H9 (cell line): ENCODE measurements around the gene USP34. TPM values are rescaled to one million over a fixed set of nuclear protein-coding genes. Genes with fewer than 3 reads are reported as not detected.

Experiments used
- DNase-seq: peaks from one replicate; pipeline ENCODE4 v3.0.0-alpha.2; 2017
- H2AFZ ChIP-seq: one replicate; pipeline ENCODE4 v1.6.1; 2013; ENCODE audit warnings: mild to moderate bottlenecking, low read length, control low read depth, moderate library complexity
- H2AK5ac ChIP-seq: 2 replicates; pipeline ENCODE4 v1.6.1; 2013; ENCODE audit warnings: low read length, control low read depth, mixed read lengths; ENCODE audit not compliant: insufficient read length
- H2BK120ac ChIP-seq: one replicate; pipeline ENCODE4 v1.6.1; 2013; ENCODE audit warnings: low read depth, mild to moderate bottlenecking, low read length, control low read depth, inconsistent platforms; ENCODE audit not compliant: poor library complexity, severe bottlenecking
- H2BK12ac ChIP-seq: 2 replicates; pipeline ENCODE4 v1.6.1; 2013; ENCODE audit warnings: low read length, control low read depth, mixed read lengths, low read depth; ENCODE audit not compliant: insufficient read length
- H2BK15ac ChIP-seq: 2 replicates; pipeline ENCODE4 v1.6.1; 2013; ENCODE audit warnings: low read depth, low read length, control low read depth
- H2BK20ac ChIP-seq: one replicate; pipeline ENCODE4 v1.6.1; 2013; ENCODE audit warnings: low read depth, mild to moderate bottlenecking, low read length, control low read depth, inconsistent platforms; ENCODE audit not compliant: poor library complexity, severe bottlenecking
- H2BK5ac ChIP-seq: 2 replicates; pipeline ENCODE4 v1.6.1; 2013; ENCODE audit warnings: low read length, control low read depth, mixed read lengths; ENCODE audit not compliant: insufficient read length
- H3K14ac ChIP-seq: 2 replicates; pipeline ENCODE4 v1.6.1; 2013; ENCODE audit warnings: low read length, control low read depth; ENCODE audit not compliant: insufficient read depth
- H3K18ac ChIP-seq: 2 replicates; pipeline ENCODE4 v1.6.1; 2013; ENCODE audit warnings: low read depth, mild to moderate bottlenecking, mixed read lengths, low read length, control low read depth; ENCODE audit not compliant: insufficient read length
- H3K23ac ChIP-seq: 2 replicates; pipeline ENCODE4 v1.6.1; 2013; ENCODE audit warnings: low read length, control low read depth, mixed read lengths, low read depth; ENCODE audit not compliant: insufficient read length
- H3K23me2 ChIP-seq: 2 replicates; pipeline ENCODE4 v1.6.1; 2013; ENCODE audit warnings: low read depth, mild to moderate bottlenecking, mixed read lengths, low read length, control low read depth; ENCODE audit not compliant: insufficient read length, poor library complexity, severe bottlenecking
- H3K27ac ChIP-seq: 2 replicates; pipeline ENCODE4 v1.5.1; 2013; ENCODE audit warnings: low read length, control low read depth, mixed read lengths, low read depth; ENCODE audit not compliant: insufficient read length
- H3K27me3 ChIP-seq: 2 replicates; pipeline ENCODE4 v1.6.1; 2013; ENCODE audit warnings: low read length, control low read depth, inconsistent platforms; ENCODE audit not compliant: insufficient read depth
- H3K4ac ChIP-seq: 2 replicates; pipeline ENCODE4 v1.6.1; 2013; ENCODE audit warnings: low read depth, mild to moderate bottlenecking, control low read depth, inconsistent platforms, low read length, moderate library complexity
- H3K4me1 ChIP-seq: 2 replicates; pipeline ENCODE4 v1.6.1; 2013; ENCODE audit warnings: low read length, control low read depth, inconsistent platforms; ENCODE audit not compliant: insufficient read depth
- H3K4me2 ChIP-seq: 2 replicates; pipeline ENCODE4 v1.6.1; 2013; ENCODE audit warnings: low read length, control low read depth, mixed read lengths; ENCODE audit not compliant: insufficient read length, insufficient read depth
- H3K56ac ChIP-seq: 2 replicates; pipeline ENCODE4 v1.6.1; 2013; ENCODE audit warnings: low read depth, mild to moderate bottlenecking, mixed read lengths, low read length, control low read depth; ENCODE audit not compliant: insufficient read length
- H3K79me1 ChIP-seq: 2 replicates; pipeline ENCODE4 v1.6.1; 2013; ENCODE audit warnings: low read depth, mild to moderate bottlenecking, moderate library complexity, low read length, control low read depth, inconsistent platforms; ENCODE audit not compliant: insufficient read depth, poor library complexity, severe bottlenecking
- H3K79me2 ChIP-seq: 2 replicates; pipeline ENCODE4 v1.6.1; 2013; ENCODE audit warnings: low read length, control low read depth, inconsistent platforms; ENCODE audit not compliant: insufficient read depth
- H3K9ac ChIP-seq: 2 replicates; pipeline ENCODE4 v1.6.1; 2013; ENCODE audit warnings: low read length, control low read depth, mixed read lengths; ENCODE audit not compliant: insufficient read length; ENCODE audit errors: extremely low read depth
- H3K9me3 ChIP-seq: one replicate; pipeline ENCODE4 v1.6.1; 2013; ENCODE audit warnings: low read depth, low read length, inconsistent platforms; ENCODE audit not compliant: control insufficient read depth
- H3T11ph ChIP-seq: one replicate; pipeline ENCODE4 v1.6.1; 2013; ENCODE audit warnings: mild to moderate bottlenecking, low read length, control low read depth, inconsistent platforms
- H4K20me1 ChIP-seq: one replicate; pipeline ENCODE4 v1.6.1; 2013; ENCODE audit not compliant: control insufficient read depth, insufficient read length, insufficient read depth
- H4K5ac ChIP-seq: 2 replicates; pipeline ENCODE4 v1.6.1; 2013; ENCODE audit warnings: low read depth, mild to moderate bottlenecking, mixed read lengths, low read length, control low read depth; ENCODE audit not compliant: insufficient read length
- H4K8ac ChIP-seq: replicated peaks from 2 replicates; pipeline ENCODE4 v1.6.1; 2013; ENCODE audit warnings: low read length, control low read depth, mixed read lengths, low read depth; ENCODE audit not compliant: insufficient read length
- H4K91ac ChIP-seq: 2 replicates; pipeline ENCODE4 v1.6.1; 2013; ENCODE audit warnings: low read depth, mild to moderate bottlenecking, moderate library complexity, mixed read lengths, low read length, control low read depth; ENCODE audit not compliant: insufficient read length
- H3K27ac Mint-ChIP-seq, 3 experiments: 2 replicates in 2 of 3; 3 replicates in 1 of 3; pipeline ENCODE4 v1.8.0; 2020 to 2021; ENCODE audit warnings: mixed read lengths in 3 of 3, mild to moderate bottlenecking in 1 of 3, moderate library complexity in 1 of 3
- H3K27me3 Mint-ChIP-seq: 2 replicates; pipeline ENCODE4 v1.8.0; 2021; ENCODE audit warnings: low read depth, mild to moderate bottlenecking, moderate library complexity, mixed read lengths
- H3K36me3 Mint-ChIP-seq, 3 experiments: 2 replicates in 2 of 3; 3 replicates in 1 of 3; pipeline ENCODE4 v1.8.0; 2020 to 2021; ENCODE audit warnings: low read depth in 3 of 3, mixed read lengths in 3 of 3; ENCODE audit not compliant: insufficient read depth in 1 of 3
- H3K4me1 Mint-ChIP-seq, 2 experiments: 2 replicates each; pipeline ENCODE4 v1.8.0; 2020; ENCODE audit warnings: mixed read lengths in 2 of 2
- H3K4me3 Mint-ChIP-seq, 2 experiments: 2 replicates in 1 of 2; 3 replicates in 1 of 2; pipeline ENCODE4 v1.8.0; 2020 to 2021; ENCODE audit warnings: mild to moderate bottlenecking in 2 of 2, mixed read lengths in 2 of 2, moderate library complexity in 1 of 2
- H3K9me3 Mint-ChIP-seq, 2 experiments: 2 replicates in 1 of 2; 3 replicates in 1 of 2; pipeline ENCODE4 v1.8.0; 2020; ENCODE audit warnings: mild to moderate bottlenecking in 2 of 2, mixed read lengths in 2 of 2, moderate library complexity in 1 of 2
- CTCF ChIP-seq: fragments of 200-600 bp; sonication (generic); conservative IDR thresholded peaks from 3 replicates; pipeline ENCODE4 v1.8.0; 2021; ENCODE audit warnings: antibody characterized with exemption, mild to moderate bottlenecking
- WGBS: extraction: QIAGEN DNeasy Blood & Tissue Kit; methylation state at CpG from one replicate; pipeline ENCODE4 v1.1.7; 2013; ENCODE audit warnings: missing lambda C conversion rate, low lambda C conversion rate, mixed read lengths; ENCODE audit not compliant: insufficient read length; ENCODE audit errors: extremely low coverage; 5-methylcytosine and 5-hydroxymethylcytosine counted together
- total RNA-seq: library from RNA; stranded (reverse); gene quantifications from 2 replicates; pipeline ENCODE4 v1.2.1, GENCODE V29; 2021

The USP34 gene
- total RNA-seq, 1 experiment from 2014 or later: 93.9 TPM

DNA sequence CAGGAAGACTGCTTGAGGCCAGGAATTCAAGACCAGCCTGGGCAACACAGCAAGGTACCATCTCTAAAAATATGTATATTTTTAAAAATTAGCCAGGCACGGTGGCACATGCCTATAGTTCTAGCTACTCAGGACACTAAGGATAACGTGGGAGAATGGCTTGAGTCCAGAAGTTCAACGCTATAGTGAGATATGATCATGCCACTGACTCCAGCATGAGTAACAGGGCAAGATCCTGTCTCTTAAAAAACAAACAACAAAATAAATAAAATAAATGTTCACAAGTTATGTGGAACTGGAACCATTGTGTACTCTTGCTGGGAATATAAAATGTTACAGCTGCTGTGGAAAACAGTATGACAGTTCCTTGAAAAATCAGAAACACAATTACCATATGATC is 47.2 kb downstream of the USP34 start:
- Histone ChIP-seq H2BK120ac (no peak overlapping the region), H3K23ac (no peak overlapping the region), H3K79me1 (peaks cover 4% of the 10 kb centered on the region), H4K5ac (no peak overlapping the region), H3K79me2 (peaks cover 38% of the 10 kb centered on the region; the same call in 1 of the 2 replicates), H3K9me3 (no peaks in the 10 kb centered on the region), H3K4me1 (peaks cover 6% of the 10 kb centered on the region; the same call in 1 of the 2 replicates), H3K23me2 (no peaks in the 10 kb centered on the region), H4K91ac (no peak overlapping the region), H4K8ac (no peak overlapping the region), H3K4me2 (no peak overlapping the region), H3K27me3 (no peaks in the 10 kb centered on the region), H3K27ac (no peak overlapping the region), H2BK15ac (no peak overlapping the region), H4K20me1 (no peaks in the 10 kb centered on the region), H3K18ac (no peak overlapping the region), H2BK12ac (no peak overlapping the region), H2BK5ac (no peak overlapping the region), H3K56ac (no peak overlapping the region), H3K4ac (no peak overlapping the region), H3T11ph (no peak overlapping the region), H2AFZ (no peak overlapping the region), H3K14ac (no peak overlapping the region), H2AK5ac (no peak overlapping the region), H3K9ac (no peak overlapping the region), H2BK20ac (no peak overlapping the region)
- WGBS: no CpG with 5 or more reads among the region's 3 CpGs
- Mint-ChIP-seq H3K27me3 (no peaks in the 10 kb centered on the region), H3K4me3 (no peak overlapping the region), H3K4me1 (peaks cover 27 to 46% of the 10 kb centered on the region in 2 experiments), H3K27ac (no peak overlapping the region), H3K9me3 (no peaks in the 10 kb centered on the region), H3K36me3 (peaks cover 0 to 7% (median 0%) of the 10 kb centered on the region in 3 experiments; a peak in 2 of 7 replicates)
- no peak for TF ChIP-seq CTCF
- no peak for DNase-seq
